Measurements from ENCODE around the gene NOL11.
A peak's percentile ranks its signal among the peaks of the same experiment; 100 is the strongest.

The NOL11 gene

GRCh38 chr17:67717624-67718324 lies at the start of gene NOL11:
Gene NOL11, plus strand, starts transcription at chr17:67717936. Its CDS starts 12 bp downstream, at chr17:67717948.
- Mint-ChIP-seq H3K36me3 (ENCODE audit: low read depth) (peaks cover 28% of the 10 kb centered on the region), H3K27ac (peak within 1 kb of the TSS; percentile 99), H3K27me3 (no peaks in the 10 kb centered on the region), H3K4me1 (ENCODE audit: low read depth) (peaks cover 39% of the 10 kb centered on the region), H3K4me3 (peak within 1 kb of the TSS; percentile 99), H3K9me3 (no peaks in the 10 kb centered on the region)

GRCh38 chr17:67671493-67671892 lies 46.2 kb upstream of the NOL11 start:
- Mint-ChIP-seq H3K9me3 (no peaks in the 10 kb centered on the region), H3K27ac (no peak overlapping the region), H3K36me3 (ENCODE audit: low read depth) (peaks cover 26% of the 10 kb centered on the region), H3K27me3 (no peaks in the 10 kb centered on the region), H3K4me1 (ENCODE audit: low read depth) (no peaks in the 10 kb centered on the region), H3K4me3 (no peak overlapping the region)

DNA sequence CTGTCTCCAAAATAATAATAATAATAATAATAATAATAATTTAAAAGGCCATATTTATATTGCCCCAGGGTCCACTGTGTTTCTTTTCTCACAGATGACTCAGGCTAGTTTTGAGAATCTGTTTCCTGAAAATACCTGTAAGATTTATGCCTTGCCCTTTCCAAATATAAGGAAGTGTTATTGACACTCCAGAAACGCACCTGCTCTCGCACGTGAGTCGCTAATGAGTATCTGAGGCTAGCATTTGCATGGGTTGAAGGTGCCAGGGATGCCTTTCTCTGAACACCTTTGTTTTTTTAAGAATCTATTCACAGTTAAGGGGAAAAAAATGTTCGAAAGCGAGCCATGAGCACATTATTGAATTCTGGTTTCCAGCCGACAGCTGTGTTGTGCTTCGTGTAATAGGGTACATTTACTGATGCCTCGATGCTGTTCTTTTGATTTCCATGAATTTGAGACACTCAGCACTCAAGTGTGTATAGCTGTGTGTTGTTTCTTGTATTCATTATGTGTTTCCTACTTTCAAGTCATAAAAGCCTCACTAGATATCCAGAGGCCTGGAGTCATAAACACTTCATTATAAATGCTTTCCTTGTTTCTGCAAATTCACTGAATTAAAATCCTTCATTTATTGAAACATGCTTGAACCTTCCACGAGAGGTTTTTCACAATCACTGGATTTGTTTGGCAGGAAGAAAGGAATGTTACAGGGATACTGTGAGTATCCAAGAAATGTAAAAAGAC lies 45.0 kb upstream of the NOL11 start:
- Mint-ChIP-seq H3K4me3 (no peak overlapping the region), H3K4me1 (ENCODE audit: low read depth) (no peaks in the 10 kb centered on the region), H3K9me3 (no peaks in the 10 kb centered on the region), H3K27me3 (no peaks in the 10 kb centered on the region), H3K27ac (no peak overlapping the region), H3K36me3 (ENCODE audit: low read depth) (peaks cover 31% of the 10 kb centered on the region)

GRCh38 chr17:67675481-67675880 lies 42.3 kb upstream of the NOL11 start:
- no peaks in the 10 kb centered on the region for H3K9me3 Mint-ChIP-seq
- no peaks in the 10 kb centered on the region for H3K27me3 Mint-ChIP-seq
- peaks cover 13% of the 10 kb centered on the region for H3K4me1 Mint-ChIP-seq (ENCODE audit: low read depth)
- H3K36me3 Mint-ChIP-seq (ENCODE audit: low read depth), result peaks cover 28% of the 10 kb centered on the region
- no peak overlapping the region for H3K27ac Mint-ChIP-seq
- H3K4me3 Mint-ChIP-seq, result no peak overlapping the region

GRCh38 chr17:67676305-67676704 lies 41.4 kb upstream of the NOL11 start:
- Mint-ChIP-seq H3K36me3 (ENCODE audit: low read depth) (peaks cover 28% of the 10 kb centered on the region), H3K27ac (no peak overlapping the region), H3K4me3 (no peak overlapping the region), H3K27me3 (no peaks in the 10 kb centered on the region), H3K9me3 (no peaks in the 10 kb centered on the region), H3K4me1 (ENCODE audit: low read depth) (peaks cover 20% of the 10 kb centered on the region)

DNA sequence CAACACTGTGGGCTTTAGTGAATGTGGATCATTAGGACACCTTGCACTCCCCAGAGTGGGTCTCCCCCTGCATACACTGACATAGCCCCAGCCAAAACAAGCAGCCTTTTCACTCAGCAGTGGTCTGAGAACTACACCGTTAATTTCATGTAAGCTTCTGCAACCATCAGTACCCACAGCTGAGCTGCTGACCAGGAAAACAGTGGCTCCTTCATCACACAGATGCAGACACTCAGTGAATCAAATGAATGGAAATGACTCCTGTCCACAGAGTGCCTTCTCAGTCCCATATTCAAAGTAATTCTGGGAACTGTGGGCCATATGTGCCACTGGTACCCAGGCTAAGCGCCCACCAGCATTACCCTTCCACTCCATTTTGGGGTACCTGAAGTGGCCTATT lies 39.3 kb upstream of the NOL11 start:
- H3K36me3 Mint-ChIP-seq (ENCODE audit: low read depth), result peaks cover 25% of the 10 kb centered on the region

DNA sequence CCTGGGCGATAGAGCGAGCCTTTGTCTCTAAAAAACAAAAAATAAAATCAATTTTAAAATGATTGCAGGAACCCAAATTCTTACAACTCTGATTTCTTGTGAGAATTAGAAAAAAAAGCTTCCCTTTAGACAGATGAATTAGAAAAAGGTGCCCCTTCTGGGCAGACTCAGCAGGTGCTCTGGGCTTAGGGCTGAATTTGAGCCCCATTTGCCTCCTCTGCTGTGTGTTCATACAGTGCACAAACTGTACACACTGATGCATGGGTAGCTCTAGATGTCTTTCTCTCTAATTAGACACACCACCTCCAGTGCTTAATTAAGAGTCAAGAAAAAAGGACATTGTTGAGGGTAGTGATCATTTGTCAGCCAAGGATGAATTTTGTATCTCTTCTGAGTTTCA lies 38.5 kb upstream of the NOL11 start:
- Mint-ChIP-seq H3K4me3 (no peak overlapping the region), H3K27me3 (no peaks in the 10 kb centered on the region), H3K36me3 (ENCODE audit: low read depth) (peaks cover 24% of the 10 kb centered on the region), H3K27ac (peak overlapping the region; percentile 70), H3K9me3 (no peaks in the 10 kb centered on the region), H3K4me1 (ENCODE audit: low read depth) (peaks cover 20% of the 10 kb centered on the region)

More for the DNA sequence above, 39.3 kb upstream of the NOL11 start:
- no peaks in the 10 kb centered on the region for H3K27me3 Mint-ChIP-seq
- no peak overlapping the region for H3K4me3 Mint-ChIP-seq
- H3K9me3 Mint-ChIP-seq, result no peaks in the 10 kb centered on the region
- H3K4me1 Mint-ChIP-seq (ENCODE audit: low read depth), result peaks cover 20% of the 10 kb centered on the region
- no peak overlapping the region for H3K27ac Mint-ChIP-seq

GRCh38 chr17:67679721-67680120 lies 38.0 kb upstream of the NOL11 start:
- peaks cover 24% of the 10 kb centered on the region for H3K36me3 Mint-ChIP-seq (ENCODE audit: low read depth)
- no peaks in the 10 kb centered on the region for H3K9me3 Mint-ChIP-seq
- peaks cover 20% of the 10 kb centered on the region for H3K4me1 Mint-ChIP-seq (ENCODE audit: low read depth)
- no peak overlapping the region for H3K4me3 Mint-ChIP-seq
- no peaks in the 10 kb centered on the region for H3K27me3 Mint-ChIP-seq
- peak overlapping the region; percentile 70 for H3K27ac Mint-ChIP-seq

DNA sequence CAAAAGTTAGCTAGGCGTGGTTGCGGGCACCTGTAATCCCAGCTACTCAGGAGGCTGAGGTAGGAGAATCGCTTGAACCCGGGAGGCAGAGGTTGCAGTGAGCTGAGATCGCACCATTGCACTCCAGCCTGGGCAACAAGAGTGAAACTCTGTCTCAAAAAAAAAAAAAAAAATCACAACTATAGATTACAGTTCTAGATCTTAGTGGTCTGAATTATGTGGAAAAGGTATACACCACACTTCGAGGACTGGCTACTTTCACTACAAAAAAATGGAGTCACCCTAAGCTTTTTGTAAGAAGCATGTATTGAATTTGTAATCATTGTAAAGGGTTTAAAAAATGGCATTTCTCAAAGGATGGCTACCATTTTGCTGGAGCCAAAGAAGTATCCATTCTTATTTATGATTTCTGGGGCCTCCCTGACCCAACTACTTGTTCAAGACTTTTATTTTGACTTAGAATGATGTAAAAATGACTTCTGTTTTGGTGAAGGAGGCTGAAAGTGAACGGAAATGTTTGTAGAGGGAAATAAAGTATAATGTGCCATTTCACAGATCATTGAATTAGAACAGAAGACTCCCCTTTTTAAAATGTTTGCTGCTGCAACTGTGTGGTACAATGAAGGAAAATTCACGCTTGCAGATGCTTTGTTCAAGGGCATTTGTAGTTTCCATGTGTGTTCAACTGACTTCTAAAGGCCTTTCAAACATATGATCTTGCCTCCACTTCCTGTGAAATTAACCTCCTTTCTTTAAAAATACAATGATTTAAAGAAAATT lies 37.1 kb upstream of the NOL11 start:
- H3K27ac Mint-ChIP-seq, result peak overlapping the region; percentile 13
- H3K27me3 Mint-ChIP-seq, result no peaks in the 10 kb centered on the region
- peaks cover 20% of the 10 kb centered on the region for H3K4me1 Mint-ChIP-seq (ENCODE audit: low read depth)
- no peaks in the 10 kb centered on the region for H3K9me3 Mint-ChIP-seq
- H3K4me3 Mint-ChIP-seq, result no peak overlapping the region
- peaks cover 18% of the 10 kb centered on the region for H3K36me3 Mint-ChIP-seq (ENCODE audit: low read depth)

- H3K27ac Mint-ChIP-seq, result no peak overlapping the region
- H3K27me3 Mint-ChIP-seq, result no peaks in the 10 kb centered on the region
- H3K4me1 Mint-ChIP-seq (ENCODE audit: low read depth), result peaks cover 20% of the 10 kb centered on the region
- H3K9me3 Mint-ChIP-seq, result no peaks in the 10 kb centered on the region
- H3K4me3 Mint-ChIP-seq, result no peak overlapping the region
- H3K36me3 Mint-ChIP-seq (ENCODE audit: low read depth), result peaks cover 9% of the 10 kb centered on the region
These were observed 35.5 kb upstream of the NOL11 start for GRCh38 chr17:67682196-67682595.

DNA sequence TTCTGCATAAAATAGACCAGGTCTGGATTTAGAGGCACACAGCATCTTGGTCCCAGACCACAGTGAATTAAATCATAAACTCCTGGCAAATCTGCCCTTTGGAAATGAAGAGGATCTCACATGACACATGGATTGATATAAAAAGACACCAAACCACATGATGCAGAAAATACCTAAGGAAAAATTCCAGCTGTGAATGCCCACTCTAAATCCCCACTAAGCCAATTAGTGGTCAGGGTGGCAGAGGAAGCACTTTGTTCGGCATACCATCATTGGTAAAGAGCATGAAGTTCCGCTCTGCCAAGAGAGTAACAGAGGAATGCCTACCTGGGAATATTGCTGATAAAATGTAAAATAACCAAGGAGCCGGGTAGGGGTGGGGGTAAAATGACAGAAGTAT lies 32.4 kb upstream of the NOL11 start:
- Mint-ChIP-seq H3K9me3 (no peaks in the 10 kb centered on the region), H3K27me3 (no peaks in the 10 kb centered on the region), H3K27ac (no peak overlapping the region), H3K4me3 (no peak overlapping the region), H3K4me1 (ENCODE audit: low read depth) (peaks cover 12% of the 10 kb centered on the region), H3K36me3 (ENCODE audit: low read depth) (peaks cover 3% of the 10 kb centered on the region)

GRCh38 chr17:67686241-67686640 lies 31.5 kb upstream of the NOL11 start:
- Mint-ChIP-seq H3K27ac (no peak overlapping the region), H3K4me3 (no peak overlapping the region), H3K4me1 (ENCODE audit: low read depth) (peaks cover 4% of the 10 kb centered on the region), H3K27me3 (no peaks in the 10 kb centered on the region), H3K36me3 (ENCODE audit: low read depth) (peaks cover 3% of the 10 kb centered on the region), H3K9me3 (no peaks in the 10 kb centered on the region)

GRCh38 chr17:67687511-67687910 lies 30.2 kb upstream of the NOL11 start:
- Mint-ChIP-seq H3K27ac (no peak overlapping the region), H3K36me3 (ENCODE audit: low read depth) (peaks cover 5% of the 10 kb centered on the region), H3K9me3 (no peaks in the 10 kb centered on the region), H3K4me3 (no peak overlapping the region), H3K27me3 (no peaks in the 10 kb centered on the region), H3K4me1 (ENCODE audit: low read depth) (peaks cover 4% of the 10 kb centered on the region)

DNA sequence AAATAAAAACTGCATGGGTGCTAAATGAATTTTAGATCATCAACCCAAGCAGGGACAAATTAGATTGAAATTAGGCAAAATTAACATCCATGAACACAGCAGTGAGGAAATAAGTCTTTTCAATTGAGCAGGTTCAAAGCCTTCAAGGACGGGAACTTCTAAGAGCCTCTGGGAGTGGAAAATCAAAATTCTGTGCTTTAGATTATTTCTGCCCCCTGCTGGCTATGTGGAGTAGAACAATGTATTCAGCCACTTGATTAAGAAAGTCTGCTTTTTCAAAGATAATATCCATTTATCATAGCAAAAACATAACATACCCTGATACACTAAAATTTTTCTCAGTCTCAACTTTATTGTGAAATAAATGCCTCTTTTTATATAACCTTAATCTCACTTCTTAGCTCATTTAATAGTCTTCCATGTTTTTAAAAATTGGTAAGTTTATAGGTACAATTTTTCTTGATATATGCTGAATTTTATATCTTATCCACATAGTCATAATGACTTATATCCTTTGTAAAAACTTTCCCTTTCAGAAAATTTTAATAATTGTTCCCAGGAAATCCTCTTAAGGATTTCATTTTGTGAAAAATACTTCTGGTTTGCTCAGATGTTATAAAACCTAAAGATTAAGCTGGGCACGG lies 28.1 kb upstream of the NOL11 start:
- Mint-ChIP-seq H3K4me3 (no peak overlapping the region), H3K27ac (no peak overlapping the region), H3K27me3 (no peaks in the 10 kb centered on the region), H3K4me1 (ENCODE audit: low read depth) (peaks cover 4% of the 10 kb centered on the region), H3K9me3 (no peaks in the 10 kb centered on the region), H3K36me3 (ENCODE audit: low read depth) (peaks cover 7% of the 10 kb centered on the region)

GRCh38 chr17:67693811-67694210 lies 23.9 kb upstream of the NOL11 start:
- no peaks in the 10 kb centered on the region for H3K9me3 Mint-ChIP-seq
- peaks cover 4% of the 10 kb centered on the region for H3K4me1 Mint-ChIP-seq (ENCODE audit: low read depth)
- no peak overlapping the region for H3K4me3 Mint-ChIP-seq
- H3K27ac Mint-ChIP-seq, result no peak overlapping the region
- H3K36me3 Mint-ChIP-seq (ENCODE audit: low read depth), result peaks cover 7% of the 10 kb centered on the region
- no peaks in the 10 kb centered on the region for H3K27me3 Mint-ChIP-seq
